Measurements from ENCODE around the gene CFAP57. TPM values are rescaled to one million over a fixed set of nuclear protein-coding genes. Genes with fewer than 3 reads are reported as not detected.

The CFAP57 gene
- total and polyA plus RNA-seq, 2 of the 13 experiments (the other 11 are each of a cell fraction or from before 2014, with no cell fraction given) = 0.01 TPM; not detected in 1

- TF ChIP-seq ZNF687 (CRISPR knock-in tag; IDR thresholded peaks at IDR 0.05) = no peak
Observed at GRCh38 chr1:43238085-43238484, 66.0 kb downstream of the CFAP57 start (continued).

- in situ Hi-C loops (cut with HindIII; ENCODE audit: extremely low pct_ligation_motif_present, low pct_unique_long_range_greater_than_20kb) (no loop called here), intact Hi-C loops (cut with micrococcal nuclease; ENCODE audit: unreplicated experiment) (loop anchor here (1.0 to 5.0 kb wide), 4 partner anchors 108 to 175 kb away; partner anchors contain the start of gene CDC20)
- ATAC-seq (no peak), DNase-seq (ENCODE audit: low spot score) (no peak), FAIRE-seq (no peak)
- Histone ChIP-seq H3K4me2 (ENCODE audit: low read depth, low read length) (no peak overlapping the region), H3K79me2 (ENCODE audit: insufficient read depth, low read length) (no peaks in the 10 kb centered on the region), H3K27ac (ENCODE audit: extremely low read length, insufficient read depth, low read length) (no peak overlapping the region), H3K9me3 (ENCODE audit: low read length) (no peaks in the 10 kb centered on the region), H3K4me1 (ENCODE audit: insufficient read depth, low read length) (peaks cover 6% of the 10 kb centered on the region; the same call in 1 of the 2 replicates), H3K36me3 (replicated peaks in 1 of 2; ENCODE audit: control insufficient read depth in 1 of 2, insufficient read depth in 2 of 2, low read length in 2 of 2) (no peaks in the 10 kb centered on the region), H3K9ac (ENCODE audit: insufficient read depth, low read depth, low read length) (no peak overlapping the region), H3K4me3 (replicated peaks in 1 of 3; ENCODE audit: insufficient read depth in 1 of 3, low read depth in 2 of 3, low read length in 3 of 3) (no peak overlapping the region), H4K20me1 (ENCODE audit: insufficient read depth, low read length) (no peaks in the 10 kb centered on the region), H3K27me3 (ENCODE audit: control insufficient read depth in 1 of 2, insufficient read depth in 2 of 2, low read length in 2 of 2) (peaks cover 1 to 20% of the 10 kb centered on the region in 2 experiments; a peak in 4 of 5 replicates), H2AFZ (ENCODE audit: low read length) (no peak overlapping the region)
- BruUV-seq (replicated peaks) = no TSS peak
- 98% methylated on average over 3 of the region's 3 CpGs for WGBS (ENCODE audit: low lambda C conversion rate)
- ChIA-PET POLR2A (interaction anchor here (1.1 kb wide), 1 partner anchor 37 kb away, joined by 5 read pairs; no protein-coding TSS in a partner anchor), CTCF (ENCODE audit: low intra/inter-chr PET ratio, low total read pairs) (interaction anchor here (0.8 to 2.1 kb wide), 3 partner anchors 129 to 176 kb away, joined by 3 to 36 read pairs (median 5); partner anchors contain the start of gene ELOVL1)
- TF ChIP-seq ZNF121 (CRISPR knock-in tag; IDR thresholded peaks at IDR 0.05) (no peak), CENPBD1 (CRISPR knock-in tag; IDR thresholded peaks at IDR 0.05; ENCODE audit: borderline replicate concordance, low read depth) (no peak), ZMYM4 (CRISPR knock-in tag; IDR thresholded peaks at IDR 0.05) (no peak), CTCF (CRISPR knock-in tag; IDR thresholded peaks at IDR 0.05) (no peak), DDIT3 (CRISPR knock-in tag; IDR thresholded peaks at IDR 0.05) (no peak), AHR (CRISPR knock-in tag; IDR thresholded peaks at IDR 0.05) (no peak), HIVEP1 (CRISPR knock-in tag; IDR thresholded peaks at IDR 0.05) (no peak), ZNF660 (CRISPR knock-in tag; IDR thresholded peaks at IDR 0.05; ENCODE audit: borderline replicate concordance, low read depth) (no peak), GFI1 (CRISPR knock-in tag; IDR thresholded peaks at IDR 0.05; ENCODE audit: borderline replicate concordance) (no peak), MED13 (CRISPR knock-in tag; IDR thresholded peaks at IDR 0.05) (no peak)
Observed at GRCh38 chr1:43238991-43239469, 66.9 kb downstream of the CFAP57 start.
